VCaP (cell line): ENCODE results near the gene PDZD7.
A peak's percentile ranks its signal among the peaks of the same experiment; 100 is the strongest.

Experiments used
- H3K27ac ChIP-seq: fragments of 450-650 bp; 2 replicates; pipeline ENCODE4 v1.5.1; 2017
- TF ChIP-seq, protein P1 (sequence below): fragments of 450-650 bp; conservative IDR thresholded peaks from 2 replicates; pipeline ENCODE4 v1.5.1; 2017; ENCODE audit warnings: mild to moderate bottlenecking, moderate library complexity

The PDZD7 gene

GRCh38 chr10:100970076-100970913 is 60.6 kb downstream of the PDZD7 start:
- H3K27ac ChIP-seq, result no peak overlapping the region
- TF ChIP-seq, protein P1, sequence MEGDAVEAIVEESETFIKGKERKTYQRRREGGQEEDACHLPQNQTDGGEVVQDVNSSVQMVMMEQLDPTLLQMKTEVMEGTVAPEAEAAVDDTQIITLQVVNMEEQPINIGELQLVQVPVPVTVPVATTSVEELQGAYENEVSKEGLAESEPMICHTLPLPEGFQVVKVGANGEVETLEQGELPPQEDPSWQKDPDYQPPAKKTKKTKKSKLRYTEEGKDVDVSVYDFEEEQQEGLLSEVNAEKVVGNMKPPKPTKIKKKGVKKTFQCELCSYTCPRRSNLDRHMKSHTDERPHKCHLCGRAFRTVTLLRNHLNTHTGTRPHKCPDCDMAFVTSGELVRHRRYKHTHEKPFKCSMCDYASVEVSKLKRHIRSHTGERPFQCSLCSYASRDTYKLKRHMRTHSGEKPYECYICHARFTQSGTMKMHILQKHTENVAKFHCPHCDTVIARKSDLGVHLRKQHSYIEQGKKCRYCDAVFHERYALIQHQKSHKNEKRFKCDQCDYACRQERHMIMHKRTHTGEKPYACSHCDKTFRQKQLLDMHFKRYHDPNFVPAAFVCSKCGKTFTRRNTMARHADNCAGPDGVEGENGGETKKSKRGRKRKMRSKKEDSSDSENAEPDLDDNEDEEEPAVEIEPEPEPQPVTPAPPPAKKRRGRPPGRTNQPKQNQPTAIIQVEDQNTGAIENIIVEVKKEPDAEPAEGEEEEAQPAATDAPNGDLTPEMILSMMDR, result no peak

- TF ChIP-seq, protein P1, result peak; percentile 36; the same call in 1 of the 2 replicates
These were observed 61.5 kb downstream of the PDZD7 start, which contains the start of gene SEMA4G for GRCh38 chr10:100969187-100970075. Gene SEMA4G, plus strand, starts transcription at chr10:100969504. Its CDS starts 3,409 bp downstream, at chr10:100972913.

GRCh38 chr10:100968863-100969186 is 62.1 kb downstream of the PDZD7 start:
- H3K27ac ChIP-seq, result no peak overlapping the region
- TF ChIP-seq, protein P1, result no peak

More at GRCh38 chr10:100969187-100970075, 61.5 kb downstream of the PDZD7 start, which contains the start of gene SEMA4G:
- no peak within 1 kb of the TSS for H3K27ac ChIP-seq

DNA sequence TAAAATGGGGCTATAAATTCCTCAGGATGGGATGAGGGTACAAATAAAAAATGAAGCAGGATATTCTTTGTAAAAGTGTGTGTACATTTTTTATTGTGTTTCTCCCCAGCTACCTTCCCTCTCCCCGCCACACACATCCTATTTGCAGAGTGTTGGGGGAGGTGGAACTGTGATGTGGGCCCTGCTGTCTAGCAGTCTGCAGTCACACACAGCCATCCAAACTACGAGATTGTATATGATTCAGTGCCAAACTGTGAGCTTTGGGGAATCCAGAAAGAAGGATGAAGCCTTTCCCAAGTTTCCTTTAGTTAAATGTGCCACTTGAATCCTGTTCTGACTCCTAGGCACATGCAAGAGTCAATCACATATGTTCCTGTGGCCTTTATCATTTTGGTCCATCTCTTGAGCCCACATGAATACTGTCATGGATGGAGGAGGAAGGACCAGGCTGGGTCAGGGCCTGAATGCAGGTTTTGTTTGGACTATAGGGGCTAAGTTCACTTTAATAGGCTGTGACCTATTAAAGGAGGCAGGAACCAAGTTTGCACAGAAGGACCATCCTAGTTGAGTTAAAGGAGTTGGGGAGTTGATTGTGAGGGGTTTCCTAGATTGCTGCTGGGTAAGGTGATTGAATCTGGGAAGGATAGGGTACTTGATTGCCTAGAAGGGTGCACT is 62.7 kb downstream of the PDZD7 start:
- TF ChIP-seq, protein P1, result no peak
- H3K27ac ChIP-seq, result no peak overlapping the region

- no peak overlapping the region for H3K27ac ChIP-seq
- TF ChIP-seq, protein P1, result no peak
These were observed 63.6 kb downstream of the PDZD7 start for GRCh38 chr10:100967332-100967731.

- no peak overlapping the region for H3K27ac ChIP-seq
- TF ChIP-seq, protein P1, result no peak
These were observed 64.0 kb downstream of the PDZD7 start for GRCh38 chr10:100966887-100967286.

DNA sequence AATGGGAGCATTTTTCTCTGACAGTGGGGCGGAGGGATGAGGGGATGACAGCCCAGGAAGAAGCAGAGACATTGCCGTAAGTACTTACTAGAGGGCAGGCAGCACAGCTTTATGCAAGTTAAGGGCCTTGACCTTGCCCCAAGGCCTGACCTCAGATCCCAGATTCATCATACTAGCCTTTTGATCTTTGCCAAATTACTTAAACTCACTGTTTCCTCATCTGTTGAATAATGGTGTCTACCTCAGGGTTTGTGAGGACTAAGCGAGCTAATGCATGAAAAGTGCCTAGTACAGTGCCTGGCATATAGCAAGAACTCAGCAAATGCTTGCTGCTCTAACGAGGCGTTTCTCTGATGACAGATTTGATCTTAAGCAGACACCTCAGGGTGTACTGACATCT is 65.1 kb downstream of the PDZD7 start:
- H3K27ac ChIP-seq, result no peak overlapping the region
- TF ChIP-seq, protein P1, result no peak
